Hepatocyte (in vitro differentiated cells): ENCODE results near the gene MLPH. TPM values are rescaled to one million over a fixed set of nuclear protein-coding genes. Genes with fewer than 3 reads are reported as not detected.

Experiments used
- DNase-seq: peaks from one replicate; pipeline ENCODE4 v3.0.0-alpha.2; 2016; ENCODE audit warnings: low spot score
- H2AFZ ChIP-seq: fragments of 200-600 bp; sonication (generic); 2 replicates; pipeline ENCODE4 v1.6.0; 2016; ENCODE audit warnings: antibody characterized with exemption, mild to moderate bottlenecking
- H3K27ac ChIP-seq: fragments of 200-600 bp; sonication (generic); 2 replicates; pipeline ENCODE4 v1.5.1; 2016; ENCODE audit warnings: mild to moderate bottlenecking
- H3K27me3 ChIP-seq: fragments of 200-600 bp; sonication (generic); 2 replicates; pipeline ENCODE4 v1.6.1; 2016
- H3K36me3 ChIP-seq: fragments of 200-600 bp; sonication (generic); replicated peaks from 2 replicates; pipeline ENCODE4 v1.5.1; 2016; ENCODE audit warnings: low read depth; ENCODE audit not compliant: insufficient read depth
- H3K4me1 ChIP-seq: fragments of 200-600 bp; sonication (generic); 2 replicates; pipeline ENCODE4 v1.5.1; 2016; ENCODE audit warnings: mild to moderate bottlenecking, moderate library complexity; ENCODE audit not compliant: insufficient read depth
- H3K4me2 ChIP-seq: fragments of 200-600 bp; sonication (generic); 2 replicates; pipeline ENCODE4 v1.6.0; 2016
- H3K4me3 ChIP-seq: fragments of 200-600 bp; sonication (generic); 2 replicates; pipeline ENCODE4 v1.5.1; 2016; ENCODE audit warnings: mild to moderate bottlenecking
- H3K79me2 ChIP-seq: fragments of 200-600 bp; sonication (generic); 2 replicates; pipeline ENCODE4 v1.6.0; 2017; ENCODE audit warnings: mild to moderate bottlenecking
- H3K9me2 ChIP-seq: fragments of 200-600 bp; sonication (generic); replicated peaks from 2 replicates; pipeline ENCODE4 v1.6.0; 2017; ENCODE audit warnings: mild to moderate bottlenecking; ENCODE audit not compliant: insufficient read depth
- H3K9me3 ChIP-seq: fragments of 200-600 bp; sonication (generic); 2 replicates; pipeline ENCODE4 v1.5.1; 2016; ENCODE audit warnings: low read depth, mild to moderate bottlenecking
- H4K20me1 ChIP-seq: fragments of 200-600 bp; sonication (generic); 2 replicates; pipeline ENCODE4 v1.6.0; 2016; ENCODE audit warnings: mild to moderate bottlenecking; ENCODE audit not compliant: insufficient read depth, poor library complexity, severe bottlenecking
- EZH2 ChIP-seq: fragments of 200-600 bp; sonication (generic); IDR thresholded peaks from 2 replicates; pipeline ENCODE4 v1.6.1; 2016; ENCODE audit warnings: antibody characterized with exemption, mild to moderate bottlenecking, borderline replicate concordance
- EZH2phosphoT487 ChIP-seq: fragments of 200-600 bp; sonication (generic); IDR thresholded peaks from one replicate; pipeline ENCODE4 v1.6.1; 2018; ENCODE audit warnings: antibody characterized with exemption, mild to moderate bottlenecking, low read depth, moderate library complexity; ENCODE audit not compliant: unreplicated experiment, severe bottlenecking
- WGBS: methylation state at CpG from one replicate; pipeline ENCODE4 v1.1.6; 2016; ENCODE audit warnings: low lambda C conversion rate; ENCODE audit errors: missing lambda C conversion rate; 5-methylcytosine and 5-hydroxymethylcytosine counted together
- polyA plus RNA-seq: library from polyadenylated mRNA; unstranded; fragments of >200 nt; fragmentation: Nextera tagmentation; extraction: Ambion mirVana; gene quantifications from 2 replicates; pipeline ENCODE4 v1.2.1, GENCODE V29; 2016
- total RNA-seq: library from RNA; depleted of rRNA; stranded (reverse); fragments of >200 nt; gene quantifications from 2 replicates; pipeline ENCODE4 v1.2.3, GENCODE V29; 2014
- TF ChIP-seq, protein P1 (sequence below): fragments of 200-600 bp; sonication (generic); IDR thresholded peaks from 2 replicates; pipeline ENCODE4 v1.5.1; 2016; ENCODE audit warnings: antibody characterized with exemption, mild to moderate bottlenecking; ENCODE audit not compliant: poor library complexity

MLPH gene
- total and polyA plus RNA-seq, 2 experiments from 2014 or later = 6.7 to 12.3 TPM

DNA sequence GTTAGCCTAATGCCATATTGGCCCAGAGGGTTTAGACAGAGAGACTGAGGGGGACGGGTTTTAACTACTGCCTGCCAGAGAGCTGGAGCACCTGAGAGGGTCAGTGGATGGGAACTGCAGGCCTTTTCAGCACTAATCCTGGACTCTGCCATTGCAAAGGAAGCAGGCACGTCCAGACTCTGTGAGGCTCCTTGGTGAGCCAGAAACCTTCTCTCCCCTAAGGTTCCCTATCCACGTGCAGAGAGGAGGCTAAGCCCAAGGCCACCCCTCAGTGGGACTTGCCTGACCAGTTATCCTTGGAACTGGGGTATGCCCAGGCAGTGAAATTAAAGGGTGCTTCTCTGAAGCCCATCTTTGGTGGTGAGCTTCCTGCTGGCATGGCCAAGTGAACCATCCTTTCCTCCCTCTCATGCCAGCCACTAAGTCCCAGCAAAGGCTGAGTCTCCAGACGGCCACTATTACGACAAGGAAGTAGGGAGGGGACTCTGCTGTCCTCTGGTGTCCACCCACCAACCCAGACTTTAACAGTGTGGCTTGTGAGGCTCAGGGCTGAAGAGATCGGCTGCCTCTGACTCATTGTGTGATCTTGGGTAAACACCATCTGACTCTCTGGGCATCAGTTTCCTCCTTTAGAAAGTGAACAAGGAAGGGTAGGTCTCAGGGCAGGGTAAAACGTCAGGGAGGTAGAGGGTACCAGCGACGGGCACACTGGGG is 3.9 kb upstream of the MLPH start:
- DNase-seq = peak; percentile 86
- Histone ChIP-seq H4K20me1 (no peaks in the 10 kb centered on the region), H3K79me2 (no peaks in the 10 kb centered on the region), H3K27me3 (peaks cover 32% of the 10 kb centered on the region), H3K27ac (peak overlapping the region; percentile 93), H3K4me3 (no peak overlapping the region), H3K36me3 (no peaks in the 10 kb centered on the region), H3K4me2 (no peak overlapping the region), H2AFZ (peak overlapping the region; percentile 9), H3K4me1 (peaks cover 14% of the 10 kb centered on the region), H3K9me3 (no peaks in the 10 kb centered on the region), H3K9me2 (no peaks in the 10 kb centered on the region)
- TF ChIP-seq EZH2 (no peak), EZH2phosphoT487 (no peak)
- TF ChIP-seq, protein P1, sequence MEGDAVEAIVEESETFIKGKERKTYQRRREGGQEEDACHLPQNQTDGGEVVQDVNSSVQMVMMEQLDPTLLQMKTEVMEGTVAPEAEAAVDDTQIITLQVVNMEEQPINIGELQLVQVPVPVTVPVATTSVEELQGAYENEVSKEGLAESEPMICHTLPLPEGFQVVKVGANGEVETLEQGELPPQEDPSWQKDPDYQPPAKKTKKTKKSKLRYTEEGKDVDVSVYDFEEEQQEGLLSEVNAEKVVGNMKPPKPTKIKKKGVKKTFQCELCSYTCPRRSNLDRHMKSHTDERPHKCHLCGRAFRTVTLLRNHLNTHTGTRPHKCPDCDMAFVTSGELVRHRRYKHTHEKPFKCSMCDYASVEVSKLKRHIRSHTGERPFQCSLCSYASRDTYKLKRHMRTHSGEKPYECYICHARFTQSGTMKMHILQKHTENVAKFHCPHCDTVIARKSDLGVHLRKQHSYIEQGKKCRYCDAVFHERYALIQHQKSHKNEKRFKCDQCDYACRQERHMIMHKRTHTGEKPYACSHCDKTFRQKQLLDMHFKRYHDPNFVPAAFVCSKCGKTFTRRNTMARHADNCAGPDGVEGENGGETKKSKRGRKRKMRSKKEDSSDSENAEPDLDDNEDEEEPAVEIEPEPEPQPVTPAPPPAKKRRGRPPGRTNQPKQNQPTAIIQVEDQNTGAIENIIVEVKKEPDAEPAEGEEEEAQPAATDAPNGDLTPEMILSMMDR = peak; percentile 32
- WGBS = 55% methylated on average over 9 of the region's 9 CpGs

DNA sequence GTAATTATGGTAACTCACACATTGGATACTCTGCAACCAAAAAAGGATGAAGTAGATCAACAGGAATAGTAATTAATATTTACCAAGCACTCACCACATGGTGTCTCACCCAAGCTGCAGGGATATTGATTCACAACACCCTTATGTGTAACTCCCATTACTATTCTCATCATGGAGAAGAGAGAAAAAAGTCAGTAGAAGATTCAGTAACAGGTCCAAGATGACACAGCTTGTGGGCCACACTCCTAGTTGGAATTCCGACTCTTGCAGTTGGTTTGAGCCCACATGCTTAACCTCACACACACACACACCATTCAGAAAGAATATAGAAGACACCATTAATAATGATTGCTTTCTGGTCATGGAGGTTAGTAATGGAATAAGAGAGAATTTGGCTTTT is 1.7 kb upstream of the MLPH start:
- WGBS = 96% methylated on average over 1 of the region's 1 CpG
- Histone ChIP-seq H3K4me2 (no peak overlapping the region), H4K20me1 (no peaks in the 10 kb centered on the region), H3K4me3 (no peak overlapping the region), H3K4me1 (peaks cover 14% of the 10 kb centered on the region), H3K9me2 (no peaks in the 10 kb centered on the region), H3K36me3 (no peaks in the 10 kb centered on the region), H3K79me2 (no peaks in the 10 kb centered on the region), H3K9me3 (no peaks in the 10 kb centered on the region), H3K27me3 (peaks cover 35% of the 10 kb centered on the region), H2AFZ (no peak overlapping the region), H3K27ac (no peak overlapping the region)
- no peak for DNase-seq
- TF ChIP-seq EZH2 = no peak
- no peak for TF ChIP-seq EZH2phosphoT487
- TF ChIP-seq, protein P1 = no peak

DNA sequence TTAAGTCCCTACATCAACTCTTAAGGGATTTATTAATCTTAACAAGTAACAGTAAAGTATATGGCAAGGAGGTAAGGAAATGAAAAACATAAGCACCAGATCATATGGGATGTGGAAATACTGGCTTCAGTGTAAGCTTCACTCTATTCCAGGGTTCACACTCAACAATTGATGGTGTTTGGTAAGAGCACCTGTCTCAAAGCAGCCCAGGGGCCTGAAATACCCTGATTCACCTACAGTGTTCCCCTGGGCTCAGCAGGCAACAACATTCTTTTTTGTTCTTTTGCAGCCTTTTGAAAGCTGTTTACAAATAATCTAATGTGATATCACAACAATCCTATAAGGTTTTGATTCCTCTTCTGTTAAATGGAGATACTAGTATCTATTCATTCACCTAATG is 1.2 kb upstream of the MLPH start:
- no peak for DNase-seq

More for the DNA sequence above, 1.2 kb upstream of the MLPH start:
- H3K4me3 ChIP-seq = no peak overlapping the region
- TF ChIP-seq, protein P1 = no peak
- TF ChIP-seq EZH2 = no peak
- TF ChIP-seq EZH2phosphoT487 = no peak
- H3K27me3 ChIP-seq = peaks cover 35% of the 10 kb centered on the region
- H3K9me3 ChIP-seq = no peaks in the 10 kb centered on the region
- H2AFZ ChIP-seq = no peak overlapping the region
- peak overlapping the region; percentile 97 for H3K4me2 ChIP-seq
- H3K36me3 ChIP-seq = no peaks in the 10 kb centered on the region
- H3K79me2 ChIP-seq = no peaks in the 10 kb centered on the region
- H3K27ac ChIP-seq = no peak overlapping the region
- no peaks in the 10 kb centered on the region for H4K20me1 ChIP-seq
- peaks cover 14% of the 10 kb centered on the region for H3K4me1 ChIP-seq
- no peaks in the 10 kb centered on the region for H3K9me2 ChIP-seq
